Measurements from ENCODE around the gene BLM. TPM values are rescaled to one million over a fixed set of nuclear protein-coding genes. Genes with fewer than 3 reads are reported as not detected.
A peak's percentile ranks its signal among the peaks of the same experiment; 100 is the strongest.

Gene BLM
- total and polyA plus RNA-seq, 2 of the 13 experiments (the other 11 are each of a cell fraction or from before 2014, with no cell fraction given) = 5.1 to 11.8 TPM

DNA sequence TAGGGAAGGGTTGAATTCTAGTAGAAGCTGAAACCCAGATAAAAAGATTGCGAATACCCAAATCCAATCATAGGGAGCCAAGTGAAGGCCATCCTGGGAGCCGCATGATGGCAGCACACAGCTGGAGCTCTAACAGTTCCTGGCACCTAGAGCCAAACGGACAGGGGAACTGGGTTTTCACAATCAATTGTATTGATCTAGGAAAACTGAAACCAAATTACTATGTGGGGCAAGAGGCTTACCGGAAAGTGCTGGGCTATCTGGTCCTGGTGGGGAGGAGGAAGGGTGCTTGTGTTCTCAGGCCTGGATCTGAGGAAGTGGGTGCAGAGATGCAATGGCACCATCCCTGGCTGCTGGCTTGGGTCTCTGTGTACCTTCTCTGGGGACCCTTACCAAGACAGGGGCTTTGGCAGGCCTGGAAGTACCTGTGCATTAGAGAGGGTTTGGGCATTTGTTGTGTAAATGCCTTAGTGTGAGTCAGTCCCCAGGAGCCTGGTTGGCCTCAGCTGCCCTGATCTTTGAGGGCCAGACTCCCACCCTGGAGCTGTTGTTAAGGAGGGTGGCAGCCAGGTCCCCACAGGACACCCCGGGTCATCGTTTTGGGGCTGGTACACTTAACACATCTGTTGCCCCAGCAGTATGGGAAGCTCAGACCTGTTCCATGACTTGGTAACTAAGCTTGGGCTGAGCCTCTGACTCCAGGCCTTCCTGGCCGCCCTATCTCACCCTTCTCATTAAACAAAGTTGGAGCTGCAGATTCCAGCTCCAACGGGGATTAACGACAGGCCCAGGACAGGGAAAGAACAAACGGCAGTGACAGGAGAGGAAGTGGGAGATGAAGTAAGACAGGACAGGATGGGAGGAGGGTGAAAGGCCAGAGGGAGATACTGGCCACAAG lies 142.3 kb downstream of the BLM start (continued):
- TF ChIP-seq, protein P1, sequence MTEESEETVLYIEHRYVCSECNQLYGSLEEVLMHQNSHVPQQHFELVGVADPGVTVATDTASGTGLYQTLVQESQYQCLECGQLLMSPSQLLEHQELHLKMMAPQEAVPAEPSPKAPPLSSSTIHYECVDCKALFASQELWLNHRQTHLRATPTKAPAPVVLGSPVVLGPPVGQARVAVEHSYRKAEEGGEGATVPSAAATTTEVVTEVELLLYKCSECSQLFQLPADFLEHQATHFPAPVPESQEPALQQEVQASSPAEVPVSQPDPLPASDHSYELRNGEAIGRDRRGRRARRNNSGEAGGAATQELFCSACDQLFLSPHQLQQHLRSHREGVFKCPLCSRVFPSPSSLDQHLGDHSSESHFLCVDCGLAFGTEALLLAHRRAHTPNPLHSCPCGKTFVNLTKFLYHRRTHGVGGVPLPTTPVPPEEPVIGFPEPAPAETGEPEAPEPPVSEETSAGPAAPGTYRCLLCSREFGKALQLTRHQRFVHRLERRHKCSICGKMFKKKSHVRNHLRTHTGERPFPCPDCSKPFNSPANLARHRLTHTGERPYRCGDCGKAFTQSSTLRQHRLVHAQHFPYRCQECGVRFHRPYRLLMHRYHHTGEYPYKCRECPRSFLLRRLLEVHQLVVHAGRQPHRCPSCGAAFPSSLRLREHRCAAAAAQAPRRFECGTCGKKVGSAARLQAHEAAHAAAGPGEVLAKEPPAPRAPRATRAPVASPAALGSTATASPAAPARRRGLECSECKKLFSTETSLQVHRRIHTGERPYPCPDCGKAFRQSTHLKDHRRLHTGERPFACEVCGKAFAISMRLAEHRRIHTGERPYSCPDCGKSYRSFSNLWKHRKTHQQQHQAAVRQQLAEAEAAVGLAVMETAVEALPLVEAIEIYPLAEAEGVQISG (CRISPR knock-in tag; IDR thresholded peaks at IDR 0.05) = peak; percentile 67
- TF ChIP-seq STAG1 (CRISPR knock-in tag; IDR thresholded peaks at IDR 0.05) (peak; percentile 69), NCOA2 (CRISPR knock-in tag; IDR thresholded peaks at IDR 0.05) (peak; percentile 61), NFYC (CRISPR knock-in tag; IDR thresholded peaks at IDR 0.05) (no peak), PHF8 (CRISPR knock-in tag; IDR thresholded peaks at IDR 0.05) (peak; percentile 16; the same call in 1 of the 2 replicates)
- TF ChIP-seq, protein P2, sequence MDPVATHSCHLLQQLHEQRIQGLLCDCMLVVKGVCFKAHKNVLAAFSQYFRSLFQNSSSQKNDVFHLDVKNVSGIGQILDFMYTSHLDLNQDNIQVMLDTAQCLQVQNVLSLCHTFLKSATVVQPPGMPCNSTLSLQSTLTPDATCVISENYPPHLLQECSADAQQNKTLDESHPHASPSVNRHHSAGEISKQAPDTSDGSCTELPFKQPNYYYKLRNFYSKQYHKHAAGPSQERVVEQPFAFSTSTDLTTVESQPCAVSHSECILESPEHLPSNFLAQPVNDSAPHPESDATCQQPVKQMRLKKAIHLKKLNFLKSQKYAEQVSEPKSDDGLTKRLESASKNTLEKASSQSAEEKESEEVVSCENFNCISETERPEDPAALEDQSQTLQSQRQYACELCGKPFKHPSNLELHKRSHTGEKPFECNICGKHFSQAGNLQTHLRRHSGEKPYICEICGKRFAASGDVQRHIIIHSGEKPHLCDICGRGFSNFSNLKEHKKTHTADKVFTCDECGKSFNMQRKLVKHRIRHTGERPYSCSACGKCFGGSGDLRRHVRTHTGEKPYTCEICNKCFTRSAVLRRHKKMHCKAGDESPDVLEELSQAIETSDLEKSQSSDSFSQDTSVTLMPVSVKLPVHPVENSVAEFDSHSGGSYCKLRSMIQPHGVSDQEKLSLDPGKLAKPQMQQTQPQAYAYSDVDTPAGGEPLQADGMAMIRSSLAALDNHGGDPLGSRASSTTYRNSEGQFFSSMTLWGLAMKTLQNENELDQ (CRISPR knock-in tag; IDR thresholded peaks at IDR 0.05; ENCODE audit: borderline replicate concordance) = no peak
- TF ChIP-seq, protein P3, sequence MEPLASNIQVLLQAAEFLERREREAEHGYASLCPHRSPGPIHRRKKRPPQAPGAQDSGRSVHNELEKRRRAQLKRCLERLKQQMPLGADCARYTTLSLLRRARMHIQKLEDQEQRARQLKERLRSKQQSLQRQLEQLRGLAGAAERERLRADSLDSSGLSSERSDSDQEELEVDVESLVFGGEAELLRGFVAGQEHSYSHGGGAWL (CRISPR knock-in tag; IDR thresholded peaks at IDR 0.05) = no peak; the same call in 1 of the 2 replicates
- TF ChIP-seq, protein P4, sequence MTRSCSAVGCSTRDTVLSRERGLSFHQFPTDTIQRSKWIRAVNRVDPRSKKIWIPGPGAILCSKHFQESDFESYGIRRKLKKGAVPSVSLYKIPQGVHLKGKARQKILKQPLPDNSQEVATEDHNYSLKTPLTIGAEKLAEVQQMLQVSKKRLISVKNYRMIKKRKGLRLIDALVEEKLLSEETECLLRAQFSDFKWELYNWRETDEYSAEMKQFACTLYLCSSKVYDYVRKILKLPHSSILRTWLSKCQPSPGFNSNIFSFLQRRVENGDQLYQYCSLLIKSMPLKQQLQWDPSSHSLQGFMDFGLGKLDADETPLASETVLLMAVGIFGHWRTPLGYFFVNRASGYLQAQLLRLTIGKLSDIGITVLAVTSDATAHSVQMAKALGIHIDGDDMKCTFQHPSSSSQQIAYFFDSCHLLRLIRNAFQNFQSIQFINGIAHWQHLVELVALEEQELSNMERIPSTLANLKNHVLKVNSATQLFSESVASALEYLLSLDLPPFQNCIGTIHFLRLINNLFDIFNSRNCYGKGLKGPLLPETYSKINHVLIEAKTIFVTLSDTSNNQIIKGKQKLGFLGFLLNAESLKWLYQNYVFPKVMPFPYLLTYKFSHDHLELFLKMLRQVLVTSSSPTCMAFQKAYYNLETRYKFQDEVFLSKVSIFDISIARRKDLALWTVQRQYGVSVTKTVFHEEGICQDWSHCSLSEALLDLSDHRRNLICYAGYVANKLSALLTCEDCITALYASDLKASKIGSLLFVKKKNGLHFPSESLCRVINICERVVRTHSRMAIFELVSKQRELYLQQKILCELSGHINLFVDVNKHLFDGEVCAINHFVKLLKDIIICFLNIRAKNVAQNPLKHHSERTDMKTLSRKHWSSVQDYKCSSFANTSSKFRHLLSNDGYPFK (CRISPR knock-in tag; IDR thresholded peaks at IDR 0.05; ENCODE audit: borderline replicate concordance) = no peak
- TF ChIP-seq, protein P5, sequence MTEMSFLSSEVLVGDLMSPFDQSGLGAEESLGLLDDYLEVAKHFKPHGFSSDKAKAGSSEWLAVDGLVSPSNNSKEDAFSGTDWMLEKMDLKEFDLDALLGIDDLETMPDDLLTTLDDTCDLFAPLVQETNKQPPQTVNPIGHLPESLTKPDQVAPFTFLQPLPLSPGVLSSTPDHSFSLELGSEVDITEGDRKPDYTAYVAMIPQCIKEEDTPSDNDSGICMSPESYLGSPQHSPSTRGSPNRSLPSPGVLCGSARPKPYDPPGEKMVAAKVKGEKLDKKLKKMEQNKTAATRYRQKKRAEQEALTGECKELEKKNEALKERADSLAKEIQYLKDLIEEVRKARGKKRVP (CRISPR knock-in tag; IDR thresholded peaks at IDR 0.05) = peak in 1 of 2 experiments; percentile 59; a peak in 1 of 4 replicates

All from HepG2 (cell line).